Ectodermal cell (in vitro differentiated cells): ENCODE data around the gene TGIF1. TPM values are rescaled to one million over a fixed set of nuclear protein-coding genes. Genes with fewer than 3 reads are reported as not detected.
A peak's percentile ranks its signal among the peaks of the same experiment; 100 is the strongest.
"Not testable (repeated sequence)": the region's sequence is repeated elsewhere in the genome, so short reads cannot be mapped to it uniquely, and the experiment has no call there.

Experiments
- H3K27ac ChIP-seq: 2 replicates; pipeline ENCODE4 v1.7.0; 2013; ENCODE audit warnings: mild to moderate bottlenecking, low read depth, low read length; ENCODE audit not compliant: insufficient read depth, poor library complexity, severe bottlenecking
- H3K27me3 ChIP-seq: 2 replicates; pipeline ENCODE4 v1.7.0; 2013; ENCODE audit warnings: mild to moderate bottlenecking, low read length; ENCODE audit not compliant: insufficient read depth, control insufficient read depth, poor library complexity, severe bottlenecking
- H3K36me3 ChIP-seq: one replicate; pipeline ENCODE4 v1.7.0; 2013; ENCODE audit warnings: low read length; ENCODE audit not compliant: control insufficient read depth, insufficient read depth
- H3K4me1 ChIP-seq: one replicate; pipeline ENCODE4 v1.7.0; 2013; ENCODE audit warnings: low read length; ENCODE audit not compliant: control insufficient read depth, insufficient read depth
- H3K4me3 ChIP-seq: 2 replicates; pipeline ENCODE4 v1.7.0; 2013; ENCODE audit warnings: low read depth, low read length, control low read depth; ENCODE audit not compliant: insufficient read depth
- H3K9me3 ChIP-seq: 2 replicates; pipeline ENCODE4 v1.7.0; 2013; ENCODE audit warnings: mild to moderate bottlenecking, low read length, moderate library complexity; ENCODE audit not compliant: control insufficient read depth
- WGBS, 2 experiments: methylation state at CpG; one replicate each; pipeline ENCODE4 v1.1.7; 2013; ENCODE audit warnings: missing lambda C conversion rate in 2 of 2; 5-methylcytosine and 5-hydroxymethylcytosine counted together
- polyA plus RNA-seq, 4 experiments: library from polyadenylated mRNA; stranded (reverse); fragments of 50-300 nt; gene quantifications; one replicate each; pipeline ENCODE4 v1.2.3, GENCODE V29; 2013

TGIF1 gene
- polyA plus RNA-seq (2013, experiment 1 of 4), result 177 TPM
- polyA plus RNA-seq (2013, experiment 2 of 4), result 192 TPM
- polyA plus RNA-seq (2013, experiment 3 of 4), result 175 TPM
- 186 TPM for polyA plus RNA-seq (2013, experiment 4 of 4)

DNA sequence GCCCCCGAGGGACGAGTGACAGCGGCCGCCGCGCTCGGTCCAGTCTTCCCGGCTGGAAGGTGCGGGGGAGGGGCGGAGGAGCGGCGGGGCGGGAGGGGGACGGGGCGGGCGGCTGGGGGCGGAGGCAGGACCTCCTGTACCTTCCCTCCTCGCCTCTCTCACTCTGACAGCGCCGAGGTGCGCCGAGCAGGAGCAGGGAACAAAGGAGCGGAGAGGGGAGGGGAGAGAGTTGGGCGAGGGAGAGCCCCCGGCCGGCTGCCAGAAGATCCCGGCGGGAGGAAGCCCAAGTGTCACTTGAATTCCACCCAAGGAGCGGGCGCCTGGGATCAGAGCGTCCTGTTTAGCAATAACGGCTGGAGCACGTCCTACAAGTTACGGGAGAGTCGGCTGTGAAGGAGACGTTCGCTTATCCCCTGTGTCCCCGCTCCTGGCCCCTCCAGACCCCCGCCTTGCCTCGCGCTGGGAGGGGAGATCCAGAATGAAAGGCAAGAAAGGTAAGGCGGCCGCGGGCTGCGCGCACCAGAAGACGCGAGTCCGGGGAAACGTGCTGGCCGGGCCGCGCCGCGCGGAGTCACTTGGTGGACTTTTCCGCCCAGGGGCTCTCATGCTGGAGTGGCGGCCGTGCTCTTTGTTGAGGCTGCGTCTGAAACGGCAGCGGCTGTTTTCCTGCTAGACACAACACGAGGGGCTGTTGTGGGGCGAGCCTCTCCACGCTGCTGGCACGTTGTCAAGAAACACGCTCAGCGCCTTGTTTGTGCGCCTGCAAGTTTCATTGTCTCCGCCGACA lies at the start of gene TGIF1:
Gene TGIF1 (plus strand): TSS at position 161 of the 787 bp plus-strand sequence. CDS start 318 bp downstream, at position 479.
- Histone ChIP-seq H3K27ac (peak within 1 kb of the TSS; percentile 100), H3K9me3 (no peaks in the 10 kb centered on the region), H3K4me1 (peaks cover 14% of the 10 kb centered on the region), H3K4me3 (peak within 1 kb of the TSS; percentile 92), H3K36me3 (no peaks in the 10 kb centered on the region), H3K27me3 (no peaks in the 10 kb centered on the region)
- 0% methylated on average over 67 to 70 of the region's 71 CpGs for WGBS, 2 experiments

DNA sequence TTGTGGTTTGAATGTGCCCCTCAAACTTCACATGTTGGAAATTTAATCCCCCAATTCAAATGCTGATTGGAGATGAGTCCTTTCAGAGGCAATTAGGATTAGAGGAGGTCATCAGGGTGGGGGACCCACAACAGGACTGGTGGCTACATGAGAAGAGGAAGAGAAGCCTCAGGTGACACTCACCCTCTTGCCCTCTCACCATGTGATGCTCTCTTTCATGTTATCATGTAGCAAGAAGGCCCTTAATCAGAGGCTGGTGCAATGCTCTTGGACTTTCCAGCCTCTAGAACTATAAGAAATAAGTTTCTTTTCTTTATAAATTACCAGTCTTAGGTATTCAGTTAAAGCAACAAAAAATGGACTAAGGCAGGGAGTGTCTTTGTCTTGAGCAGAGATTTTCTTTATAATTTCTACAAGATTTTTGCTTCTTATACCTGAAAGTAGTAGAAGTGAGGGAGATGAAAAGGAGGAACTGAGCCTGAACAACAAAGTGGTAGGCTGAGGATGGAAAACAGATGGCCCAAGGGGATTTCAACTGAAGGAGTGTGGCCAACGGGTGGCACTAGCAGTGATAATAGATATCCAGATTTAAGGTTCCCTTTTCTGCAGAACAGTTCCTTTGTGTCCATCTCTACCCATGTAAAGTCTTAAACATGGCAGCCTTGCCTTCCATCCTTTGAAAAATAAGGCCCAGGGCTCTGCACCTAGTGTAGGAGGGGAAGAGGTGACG lies 49.2 kb upstream of the TGIF1 start:
- Histone ChIP-seq H3K9me3 (no peaks in the 10 kb centered on the region), H3K4me1 (no peaks in the 10 kb centered on the region), H3K36me3 (no peaks in the 10 kb centered on the region), H3K4me3 (no peak overlapping the region), H3K27ac (no peak overlapping the region), H3K27me3 (no peaks in the 10 kb centered on the region)
- WGBS, 2 experiments, result 89 to 91% methylated on average over 2 of the region's 2 CpGs

DNA sequence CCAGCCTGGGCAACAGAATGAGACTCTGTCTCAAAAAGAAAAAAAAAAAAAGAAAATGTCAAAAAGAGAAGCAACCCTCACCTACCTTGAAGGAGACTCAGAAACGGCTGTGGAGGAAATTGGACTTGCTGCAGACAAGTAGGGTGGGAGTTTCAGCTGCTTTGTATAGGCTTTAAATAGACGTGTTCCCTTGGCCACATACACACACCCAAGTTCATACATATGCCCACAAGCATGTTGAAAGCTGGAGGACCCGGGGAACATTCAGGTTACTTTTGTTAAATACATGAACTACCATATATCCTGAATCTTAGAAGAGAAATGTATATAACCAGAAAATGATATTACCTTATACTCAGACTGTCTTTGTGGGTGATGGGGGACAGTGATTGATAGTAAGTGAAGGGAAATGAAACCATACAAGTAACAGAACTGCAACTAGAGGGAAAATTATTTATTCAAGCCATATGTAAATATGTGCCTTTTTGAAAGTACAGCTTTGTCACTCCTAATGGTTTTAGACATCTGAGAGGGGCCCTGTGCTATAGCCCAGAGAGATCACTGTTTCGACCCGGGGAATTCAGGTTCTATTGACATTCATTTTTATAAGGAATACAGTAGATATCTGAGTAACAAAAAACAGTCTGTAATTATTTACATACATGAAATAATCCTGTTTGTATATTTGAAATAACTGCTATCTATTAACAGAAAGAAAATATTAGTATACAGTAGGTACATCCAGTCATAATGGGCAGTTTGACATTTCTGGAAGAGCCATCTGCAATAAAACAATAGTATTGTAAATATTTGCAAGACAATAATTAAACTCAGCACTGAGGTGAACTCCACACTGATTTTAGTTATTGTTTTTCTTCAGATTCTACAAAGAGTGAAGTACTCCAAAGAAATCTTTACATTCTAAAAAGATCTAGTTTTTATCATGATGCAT lies 48.0 kb upstream of the TGIF1 start:
- 90% methylated on average over 5 of the region's 5 CpGs; no CpG with 5 or more reads in 1 of the 2 experiments for WGBS, 2 experiments
- no peaks in the 10 kb centered on the region for H3K9me3 ChIP-seq
- no peaks in the 10 kb centered on the region for H3K27me3 ChIP-seq
- no peaks in the 10 kb centered on the region for H3K36me3 ChIP-seq
- no peak overlapping the region for H3K27ac ChIP-seq
- no peak overlapping the region for H3K4me3 ChIP-seq
- H3K4me1 ChIP-seq, result no peaks in the 10 kb centered on the region

DNA sequence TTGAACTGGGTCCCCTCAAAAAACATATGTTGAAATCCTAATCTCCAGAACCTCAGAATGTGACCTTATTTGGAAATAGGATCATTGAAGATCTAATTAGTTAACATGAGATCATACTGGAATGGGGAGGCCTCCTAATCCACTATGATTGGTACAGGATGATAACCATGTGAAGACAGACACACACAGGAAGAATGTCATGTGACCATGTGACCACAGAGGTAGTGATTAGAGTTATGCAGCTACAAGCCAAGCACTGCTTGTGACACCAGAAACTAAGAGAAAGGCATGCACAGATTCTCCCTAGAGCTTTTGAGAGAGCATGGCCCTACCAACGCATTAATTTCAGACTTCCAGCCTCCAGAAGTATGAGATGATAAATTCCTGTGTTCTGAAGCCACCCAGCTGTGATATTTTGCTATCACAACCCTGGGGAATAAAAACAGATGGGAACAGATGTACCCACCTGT lies 47.0 kb upstream of the TGIF1 start:
- no peak overlapping the region for H3K4me3 ChIP-seq
- WGBS, 2 experiments, result 95 to 100% methylated on average over 1 of the region's 1 CpG
- no peaks in the 10 kb centered on the region for H3K27me3 ChIP-seq
- no peaks in the 10 kb centered on the region for H3K4me1 ChIP-seq
- no peak overlapping the region for H3K27ac ChIP-seq
- H3K36me3 ChIP-seq, result no peaks in the 10 kb centered on the region
- no peaks in the 10 kb centered on the region for H3K9me3 ChIP-seq

DNA sequence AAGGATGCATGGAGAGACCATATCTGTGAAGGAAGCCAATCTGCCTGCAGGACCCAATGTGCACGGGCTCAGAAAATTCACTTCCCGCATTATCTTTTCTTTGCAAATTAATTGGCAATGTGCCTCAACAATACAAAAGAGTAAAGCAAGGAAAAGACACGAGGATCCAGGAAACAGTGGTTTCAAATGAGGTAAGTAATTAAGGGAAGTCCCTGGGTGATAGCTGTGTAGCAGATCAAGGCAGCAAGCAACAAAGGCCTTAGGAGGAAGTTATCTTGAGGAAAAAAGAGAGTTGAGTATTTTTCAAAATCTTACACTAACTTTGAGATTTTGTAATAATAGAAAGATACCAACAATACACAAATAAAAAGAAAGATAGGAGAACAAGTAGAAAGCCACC lies 44.3 kb upstream of the TGIF1 start:
- H3K4me1 ChIP-seq, result no peaks in the 10 kb centered on the region
- no peak overlapping the region for H3K4me3 ChIP-seq
- H3K36me3 ChIP-seq, result no peaks in the 10 kb centered on the region
- 60 to 63% methylated on average over 3 of the region's 3 CpGs for WGBS, 2 experiments
- no peaks in the 10 kb centered on the region for H3K27me3 ChIP-seq
- H3K9me3 ChIP-seq, result no peaks in the 10 kb centered on the region
- H3K27ac ChIP-seq, result no peak overlapping the region

DNA sequence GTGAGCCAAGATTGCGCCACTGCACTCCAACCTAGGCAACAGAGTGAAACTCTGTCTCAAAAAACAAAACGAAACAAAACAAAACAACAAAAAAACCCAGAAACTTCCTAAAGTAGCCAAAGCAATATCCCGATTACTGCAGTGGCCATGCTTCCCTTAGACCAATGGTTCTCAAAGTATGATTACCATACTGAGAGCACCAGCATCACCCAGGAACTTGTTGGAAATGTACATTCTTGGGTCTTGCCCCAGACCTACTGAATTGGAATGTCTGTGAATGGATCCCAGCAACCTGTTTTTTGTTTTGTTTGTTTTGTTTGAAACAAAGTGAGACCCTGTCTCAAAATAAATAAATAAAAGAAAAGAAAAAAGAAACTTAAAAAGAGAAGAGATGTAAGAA lies 41.9 kb upstream of the TGIF1 start:
- no peak overlapping the region for H3K27ac ChIP-seq
- no peaks in the 10 kb centered on the region for H3K36me3 ChIP-seq
- H3K4me3 ChIP-seq, result no peak overlapping the region
- no peaks in the 10 kb centered on the region for H3K9me3 ChIP-seq
- H3K27me3 ChIP-seq, result no peaks in the 10 kb centered on the region
- WGBS, 2 experiments, result 92 to 98% methylated on average over 3 of the region's 3 CpGs
- H3K4me1 ChIP-seq, result no peaks in the 10 kb centered on the region

DNA sequence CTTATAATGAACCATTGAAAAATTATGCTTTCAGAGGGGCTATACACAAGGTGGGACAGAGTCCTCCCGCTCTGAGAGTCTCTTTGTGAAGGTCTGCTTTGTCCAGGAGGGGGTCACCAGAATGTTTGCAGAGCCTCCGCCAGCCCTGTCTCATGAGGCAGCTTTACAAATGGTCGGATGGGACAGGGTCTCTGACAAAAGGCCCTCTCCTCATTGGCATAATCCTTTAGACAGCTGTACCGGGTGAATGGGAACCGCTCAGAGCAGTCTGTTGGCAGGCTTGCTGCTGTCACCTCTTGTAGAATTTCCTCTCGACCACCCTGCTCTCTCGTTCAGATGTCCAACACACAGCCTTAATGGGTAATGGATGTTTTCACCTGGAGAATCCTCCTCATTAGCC lies 40.2 kb upstream of the TGIF1 start:
- no peaks in the 10 kb centered on the region for H3K9me3 ChIP-seq
- H3K4me3 ChIP-seq, result no peak overlapping the region
- 58 to 65% methylated on average over 7 of the region's 7 CpGs for WGBS, 2 experiments
- H3K4me1 ChIP-seq, result no peaks in the 10 kb centered on the region
- no peak overlapping the region for H3K27ac ChIP-seq
- H3K36me3 ChIP-seq, result no peaks in the 10 kb centered on the region
- H3K27me3 ChIP-seq, result no peaks in the 10 kb centered on the region

DNA sequence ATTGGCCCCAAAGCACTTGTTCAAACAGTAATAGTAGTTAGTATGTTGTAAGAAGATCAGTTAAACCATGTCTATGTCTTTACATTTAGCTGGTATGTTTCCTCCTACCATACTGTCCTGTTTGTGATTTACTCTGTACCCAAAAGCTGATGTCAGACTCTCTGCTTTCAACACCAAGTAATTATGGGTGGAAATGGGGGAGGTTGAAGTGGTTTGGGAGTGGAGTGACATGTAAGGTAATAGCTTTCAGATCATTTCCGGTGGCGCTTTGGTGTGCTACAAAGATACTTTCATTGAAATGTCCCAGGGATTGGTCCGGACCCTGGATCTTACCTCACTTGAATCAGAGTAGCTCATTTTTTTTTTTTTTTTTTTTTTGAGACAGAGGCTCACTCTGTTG lies 39.7 kb upstream of the TGIF1 start:
- no peak overlapping the region for H3K4me3 ChIP-seq
- H3K27me3 ChIP-seq, result no peaks in the 10 kb centered on the region
- 88 to 97% methylated on average over 3 of the region's 3 CpGs for WGBS, 2 experiments
- no peaks in the 10 kb centered on the region for H3K36me3 ChIP-seq
- no peaks in the 10 kb centered on the region for H3K4me1 ChIP-seq
- no peak overlapping the region for H3K27ac ChIP-seq
- no peaks in the 10 kb centered on the region for H3K9me3 ChIP-seq

DNA sequence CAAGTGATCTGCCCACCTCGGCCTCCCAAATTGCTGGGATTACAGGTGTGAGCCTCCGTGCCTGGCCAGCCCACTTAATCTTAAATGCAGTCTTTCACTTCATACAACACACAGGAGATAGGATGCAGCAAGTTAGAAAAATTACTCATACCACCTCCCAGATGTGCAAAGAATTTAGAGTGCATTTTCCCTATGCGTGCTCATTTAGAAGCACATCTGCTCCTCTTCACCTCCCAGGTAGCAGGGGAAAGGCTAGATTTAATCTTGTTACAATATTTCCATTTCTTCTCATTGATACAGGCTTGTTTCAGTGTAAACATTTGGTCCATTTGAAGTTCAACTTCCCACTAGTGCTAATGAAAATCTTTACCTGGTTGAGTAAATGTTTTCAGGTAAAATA lies 39.1 kb upstream of the TGIF1 start:
- H3K36me3 ChIP-seq, H3K27ac ChIP-seq, H3K9me3 ChIP-seq, H3K4me1 ChIP-seq, H3K4me3 ChIP-seq, H3K27me3 ChIP-seq: not testable (repeated sequence)
- 93% methylated on average over 3 of the region's 3 CpGs; no CpG with 5 or more reads in 1 of the 2 experiments for WGBS, 2 experiments
